HG02763 (cell line): ENCODE measurements around the gene LIMK2.

Source experiments
- ATAC-seq: cut with Tn5 transposase; IDR thresholded peaks from one replicate; pipeline ENCODE4 v1.9.1; 2021; ENCODE audit warnings: mild to moderate bottlenecking, moderate library complexity; ENCODE audit not compliant: unreplicated experiment

Gene LIMK2

DNA sequence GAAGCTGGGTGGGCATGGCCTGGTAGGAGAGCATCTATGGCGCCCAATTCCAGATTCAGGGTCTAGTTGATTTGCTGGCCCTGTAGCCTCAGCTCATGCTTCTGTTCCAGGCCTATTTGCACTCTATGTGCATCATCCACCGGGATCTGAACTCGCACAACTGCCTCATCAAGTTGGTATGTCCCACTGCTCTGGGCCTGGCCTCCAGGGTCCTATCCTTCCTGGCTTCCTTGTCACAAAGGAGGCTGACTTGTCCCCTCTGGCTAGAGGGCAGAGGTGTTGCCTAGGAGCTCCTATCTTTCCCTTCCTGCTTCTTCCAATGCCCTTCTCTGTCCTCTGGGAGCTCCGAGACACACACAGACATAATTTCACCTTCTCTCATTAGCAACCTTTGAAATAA, 58.9 kb downstream of the LIMK2 start:
- ATAC-seq: no peak

DNA sequence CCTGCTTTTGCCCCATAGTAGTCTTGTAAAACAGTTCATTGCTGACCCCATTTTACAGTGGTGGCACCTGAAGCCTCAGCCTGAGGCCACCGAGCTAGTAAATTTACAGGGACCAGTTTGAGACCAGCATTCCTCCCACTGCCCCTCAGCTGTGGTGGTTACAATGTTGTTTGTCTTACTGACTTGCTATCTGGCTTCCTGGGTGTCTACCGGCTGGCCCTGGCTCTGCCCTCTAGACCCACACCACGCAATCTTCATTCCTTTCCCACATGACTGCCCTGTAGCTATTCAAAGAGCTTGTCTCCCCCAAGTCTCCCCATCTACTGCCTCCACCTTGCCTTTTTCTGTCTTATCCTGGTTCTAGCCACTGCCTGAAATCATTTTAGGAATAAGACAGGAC, 59.4 kb downstream of the LIMK2 start:
- ATAC-seq: no peak

DNA sequence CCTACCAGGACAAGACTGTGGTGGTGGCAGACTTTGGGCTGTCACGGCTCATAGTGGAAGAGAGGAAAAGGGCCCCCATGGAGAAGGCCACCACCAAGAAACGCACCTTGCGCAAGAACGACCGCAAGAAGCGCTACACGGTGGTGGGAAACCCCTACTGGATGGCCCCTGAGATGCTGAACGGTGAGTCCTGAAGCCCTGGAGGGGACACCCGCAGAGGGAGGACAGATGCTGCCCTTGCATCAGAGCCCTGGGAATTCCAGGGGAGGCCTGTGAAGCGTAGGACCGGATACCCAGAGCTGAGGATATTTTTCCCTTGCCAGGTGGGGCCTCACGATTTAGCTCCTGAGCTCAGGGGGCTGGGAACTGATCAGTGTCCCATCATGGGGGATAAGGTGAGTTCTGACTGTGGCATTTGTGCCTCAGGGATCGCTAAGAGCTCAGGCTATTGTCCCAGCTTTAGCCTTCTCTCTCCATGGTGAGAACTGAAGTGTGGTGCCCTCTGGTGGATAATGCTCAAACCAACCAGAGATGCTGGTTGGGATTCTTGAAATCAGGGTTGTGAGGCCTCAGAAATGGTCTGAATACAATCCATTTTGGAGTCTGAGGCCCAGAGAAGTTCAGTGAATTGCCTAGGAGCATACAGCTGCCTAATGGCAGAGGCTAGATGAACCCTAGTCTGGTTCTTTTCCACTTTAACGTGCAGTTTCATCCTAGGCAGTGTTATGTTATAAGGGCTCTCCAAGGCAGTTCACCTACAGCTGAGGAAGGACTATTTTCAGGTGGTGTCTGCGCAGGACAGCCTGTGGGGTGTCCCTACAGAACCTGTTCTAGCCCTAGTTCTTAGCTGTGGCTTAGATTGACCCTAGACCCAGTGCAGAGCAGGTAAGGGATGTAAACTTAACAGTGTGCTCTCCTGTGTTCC, 60.7 kb downstream of the LIMK2 start:
- no peak for ATAC-seq

DNA sequence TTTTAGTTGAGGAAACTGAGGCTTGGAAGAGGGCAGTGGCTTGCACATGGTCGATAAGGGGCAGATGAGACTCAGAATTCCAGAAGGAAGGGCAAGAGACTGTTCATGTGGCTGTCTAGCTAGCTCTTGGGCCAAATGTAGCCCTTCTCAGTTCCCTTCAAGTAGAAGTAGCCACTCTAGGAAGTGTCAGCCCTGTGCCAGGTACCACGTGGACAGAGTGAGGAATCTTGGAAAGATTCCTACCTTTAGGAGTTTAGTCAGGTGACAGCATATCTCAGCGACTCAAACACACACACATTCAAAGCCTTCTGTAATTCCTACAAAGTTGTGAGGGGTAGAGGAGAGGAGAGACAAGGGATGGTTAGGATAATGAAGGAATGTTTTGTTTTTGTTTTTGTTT, 61.9 kb downstream of the LIMK2 start:
- ATAC-seq: no peak

DNA sequence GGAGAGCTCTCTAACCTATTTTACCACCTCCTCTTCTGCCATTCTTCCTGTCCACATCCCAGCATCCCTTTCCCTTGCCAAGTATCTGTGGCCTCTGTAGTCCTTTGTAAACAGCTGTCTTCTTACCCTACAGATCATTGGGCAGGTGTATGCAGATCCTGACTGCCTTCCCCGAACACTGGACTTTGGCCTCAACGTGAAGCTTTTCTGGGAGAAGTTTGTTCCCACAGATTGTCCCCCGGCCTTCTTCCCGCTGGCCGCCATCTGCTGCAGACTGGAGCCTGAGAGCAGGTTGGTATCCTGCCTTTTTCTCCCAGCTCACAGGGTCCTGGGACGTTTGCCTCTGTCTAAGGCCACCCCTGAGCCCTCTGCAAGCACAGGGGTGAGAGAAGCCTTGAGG, 62.9 kb downstream of the LIMK2 start:
- no peak for ATAC-seq

DNA sequence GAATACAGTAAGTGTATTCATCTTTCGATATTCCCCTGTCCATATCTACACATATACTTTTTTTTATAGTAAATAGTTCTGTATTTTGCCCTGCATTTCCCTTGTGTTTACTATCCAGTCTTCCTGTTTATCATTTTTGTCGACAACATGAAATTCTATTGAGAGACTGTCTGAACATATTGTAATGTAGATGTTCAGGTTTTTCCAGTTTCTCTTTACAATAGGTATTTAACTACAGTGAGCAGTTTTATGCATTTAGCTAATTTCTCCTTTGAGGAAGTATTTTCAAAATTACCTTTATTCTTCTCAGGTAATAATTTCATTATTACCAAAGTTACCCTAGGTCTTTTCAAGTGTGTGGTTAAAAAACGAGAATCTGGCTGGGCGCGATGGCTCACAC, 63.5 kb downstream of the LIMK2 start:
- no peak for ATAC-seq

DNA sequence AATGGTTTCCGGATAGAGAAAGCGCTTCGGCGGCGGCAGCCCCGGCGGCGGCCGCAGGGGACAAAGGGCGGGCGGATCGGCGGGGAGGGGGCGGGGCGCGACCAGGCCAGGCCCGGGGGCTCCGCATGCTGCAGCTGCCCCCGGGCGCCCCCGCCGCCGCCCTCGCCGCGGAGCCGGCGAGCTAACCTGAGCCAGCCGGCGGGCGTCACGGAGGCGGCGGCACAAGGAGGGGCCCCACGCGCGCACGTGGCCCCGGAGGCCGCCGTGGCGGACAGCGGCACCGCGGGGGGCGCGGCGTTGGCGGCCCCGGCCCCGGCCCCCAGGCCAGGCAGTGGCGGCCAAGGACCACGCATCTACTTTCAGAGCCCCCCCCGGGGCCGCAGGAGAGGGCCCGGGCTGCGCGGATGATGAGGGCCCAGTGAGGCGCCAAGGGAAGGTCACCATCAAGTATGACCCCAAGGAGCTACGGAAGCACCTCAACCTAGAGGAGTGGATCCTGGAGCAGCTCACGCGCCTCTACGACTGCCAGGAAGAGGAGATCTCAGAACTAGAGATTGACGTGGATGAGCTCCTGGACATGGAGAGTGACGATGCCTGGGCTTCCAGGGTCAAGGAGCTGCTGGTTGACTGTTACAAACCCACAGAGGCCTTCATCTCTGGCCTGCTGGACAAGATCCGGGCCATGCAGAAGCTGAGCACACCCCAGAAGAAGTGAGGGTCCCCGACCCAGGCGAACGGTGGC, 64.5 kb downstream of the LIMK2 start:
- ATAC-seq: no peak

DNA sequence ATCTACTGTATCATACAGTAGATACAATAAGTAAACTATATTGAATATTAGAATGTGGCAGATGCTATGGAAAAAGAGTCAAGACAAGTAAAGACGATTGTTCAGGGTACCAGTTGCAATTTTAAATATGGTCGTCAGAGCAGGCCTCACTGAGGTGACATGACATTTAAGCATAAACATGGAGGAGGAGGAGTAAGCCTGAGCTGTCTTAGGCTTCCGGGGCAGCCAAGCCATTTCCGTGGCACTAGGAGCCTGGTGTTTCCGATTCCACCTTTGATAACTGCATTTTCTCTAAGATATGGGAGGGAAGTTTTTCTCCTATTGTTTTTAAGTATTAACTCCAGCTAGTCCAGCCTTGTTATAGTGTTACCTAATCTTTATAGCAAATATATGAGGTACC, 65.6 kb downstream of the LIMK2 start:
- ATAC-seq: no peak

DNA sequence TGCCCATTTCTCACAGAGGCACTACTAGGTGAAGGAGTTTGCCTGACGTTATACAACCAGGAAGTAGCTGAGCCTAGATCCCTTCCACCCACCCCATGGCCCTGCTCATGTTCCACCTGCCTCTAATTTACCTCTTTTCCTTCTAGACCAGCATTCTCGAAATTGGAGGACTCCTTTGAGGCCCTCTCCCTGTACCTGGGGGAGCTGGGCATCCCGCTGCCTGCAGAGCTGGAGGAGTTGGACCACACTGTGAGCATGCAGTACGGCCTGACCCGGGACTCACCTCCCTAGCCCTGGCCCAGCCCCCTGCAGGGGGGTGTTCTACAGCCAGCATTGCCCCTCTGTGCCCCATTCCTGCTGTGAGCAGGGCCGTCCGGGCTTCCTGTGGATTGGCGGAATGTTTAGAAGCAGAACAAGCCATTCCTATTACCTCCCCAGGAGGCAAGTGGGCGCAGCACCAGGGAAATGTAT, 66.1 kb downstream of the LIMK2 start:
- no peak for ATAC-seq

DNA sequence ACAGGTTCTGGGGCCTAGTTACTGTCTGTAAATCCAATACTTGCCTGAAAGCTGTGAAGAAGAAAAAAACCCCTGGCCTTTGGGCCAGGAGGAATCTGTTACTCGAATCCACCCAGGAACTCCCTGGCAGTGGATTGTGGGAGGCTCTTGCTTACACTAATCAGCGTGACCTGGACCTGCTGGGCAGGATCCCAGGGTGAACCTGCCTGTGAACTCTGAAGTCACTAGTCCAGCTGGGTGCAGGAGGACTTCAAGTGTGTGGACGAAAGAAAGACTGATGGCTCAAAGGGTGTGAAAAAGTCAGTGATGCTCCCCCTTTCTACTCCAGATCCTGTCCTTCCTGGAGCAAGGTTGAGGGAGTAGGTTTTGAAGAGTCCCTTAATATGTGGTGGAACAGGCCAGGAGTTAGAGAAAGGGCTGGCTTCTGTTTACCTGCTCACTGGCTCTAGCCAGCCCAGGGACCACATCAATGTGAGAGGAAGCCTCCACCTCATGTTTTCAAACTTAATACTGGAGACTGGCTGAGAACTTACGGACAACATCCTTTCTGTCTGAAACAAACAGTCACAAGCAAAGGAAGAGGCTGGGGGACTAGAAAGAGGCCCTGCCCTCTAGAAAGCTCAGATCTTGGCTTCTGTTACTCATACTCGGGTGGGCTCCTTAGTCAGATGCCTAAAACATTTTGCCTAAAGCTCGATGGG, 66.7 kb downstream of the LIMK2 start:
- no peak for ATAC-seq

DNA sequence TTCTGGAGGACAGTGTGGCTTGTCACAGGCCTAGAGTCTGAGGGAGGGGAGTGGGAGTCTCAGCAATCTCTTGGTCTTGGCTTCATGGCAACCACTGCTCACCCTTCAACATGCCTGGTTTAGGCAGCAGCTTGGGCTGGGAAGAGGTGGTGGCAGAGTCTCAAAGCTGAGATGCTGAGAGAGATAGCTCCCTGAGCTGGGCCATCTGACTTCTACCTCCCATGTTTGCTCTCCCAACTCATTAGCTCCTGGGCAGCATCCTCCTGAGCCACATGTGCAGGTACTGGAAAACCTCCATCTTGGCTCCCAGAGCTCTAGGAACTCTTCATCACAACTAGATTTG, 67.2 kb downstream of the LIMK2 start:
- ATAC-seq: no peak

DNA sequence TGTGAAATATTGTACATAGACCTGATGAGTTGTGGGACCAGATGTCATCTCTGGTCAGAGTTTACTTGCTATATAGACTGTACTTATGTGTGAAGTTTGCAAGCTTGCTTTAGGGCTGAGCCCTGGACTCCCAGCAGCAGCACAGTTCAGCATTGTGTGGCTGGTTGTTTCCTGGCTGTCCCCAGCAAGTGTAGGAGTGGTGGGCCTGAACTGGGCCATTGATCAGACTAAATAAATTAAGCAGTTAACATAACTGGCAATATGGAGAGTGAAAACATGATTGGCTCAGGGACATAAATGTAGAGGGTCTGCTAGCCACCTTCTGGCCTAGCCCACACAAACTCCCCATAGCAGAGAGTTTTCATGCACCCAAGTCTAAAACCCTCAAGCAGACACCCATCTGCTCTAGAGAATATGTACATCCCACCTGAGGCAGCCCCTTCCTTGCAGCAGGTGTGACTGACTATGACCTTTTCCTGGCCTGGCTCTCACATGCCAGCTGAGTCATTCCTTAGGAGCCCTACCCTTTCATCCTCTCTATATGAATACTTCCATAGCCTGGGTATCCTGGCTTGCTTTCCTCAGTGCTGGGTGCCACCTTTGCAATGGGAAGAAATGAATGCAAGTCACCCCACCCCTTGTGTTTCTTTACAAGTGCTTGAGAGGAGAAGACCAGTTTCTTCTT, 67.9 kb downstream of the LIMK2 start:
- ATAC-seq: no peak

DNA sequence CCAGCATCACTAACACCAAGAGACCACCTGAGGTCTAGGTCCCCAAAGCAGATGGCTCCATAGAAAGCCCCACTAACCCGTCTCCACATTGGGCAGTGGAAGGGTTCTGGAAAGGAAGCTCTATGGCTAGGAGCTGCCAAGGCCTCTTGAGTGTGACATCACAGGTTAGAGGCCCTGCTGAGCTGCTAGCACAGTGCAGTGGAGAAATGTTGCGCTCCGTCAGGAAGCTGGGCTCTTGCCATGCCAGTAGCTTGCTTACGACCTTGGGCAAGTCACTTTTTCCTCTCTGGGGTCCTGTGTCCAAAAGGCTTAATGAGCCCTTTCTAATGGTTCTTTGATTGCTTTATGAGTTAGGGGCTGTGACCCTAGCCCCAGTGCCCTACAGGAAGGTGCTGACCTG, 69.6 kb downstream of the LIMK2 start:
- no peak for ATAC-seq

DNA sequence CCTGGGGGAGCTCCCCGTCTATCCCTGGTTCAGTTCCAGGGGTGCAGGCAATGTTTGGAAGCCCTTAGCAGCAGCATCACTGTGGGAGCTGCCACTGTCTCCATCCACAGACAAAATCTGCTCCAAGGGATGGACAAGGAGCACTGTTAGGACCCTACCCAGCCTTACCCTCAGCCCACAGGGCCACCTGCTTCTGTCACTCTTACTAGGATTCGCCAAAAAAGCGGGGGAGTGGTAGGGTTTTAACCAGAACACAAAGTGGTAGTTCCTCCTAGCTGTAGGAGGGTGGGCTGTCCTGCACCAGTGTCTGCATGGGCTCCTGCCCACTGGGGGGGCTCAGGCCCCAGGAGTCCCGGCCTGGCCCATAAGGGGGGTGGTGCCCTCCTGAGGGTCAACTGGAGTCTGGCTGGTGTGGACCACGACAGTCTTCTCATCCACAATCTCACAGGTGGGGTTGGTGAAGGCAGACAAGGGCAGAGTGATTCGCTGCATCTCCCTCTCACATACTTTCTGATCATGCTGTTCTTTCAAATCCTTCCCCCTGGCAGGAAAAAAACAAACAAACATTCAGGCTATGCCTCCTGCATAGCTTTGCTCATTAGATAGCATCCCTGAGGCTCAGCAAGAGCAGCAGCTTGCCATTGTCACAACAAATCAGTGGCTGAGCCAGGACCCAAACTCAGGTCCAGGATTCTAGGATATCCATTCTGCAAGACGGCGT, 70.8 kb downstream of the LIMK2 start:
- no peak for ATAC-seq

DNA sequence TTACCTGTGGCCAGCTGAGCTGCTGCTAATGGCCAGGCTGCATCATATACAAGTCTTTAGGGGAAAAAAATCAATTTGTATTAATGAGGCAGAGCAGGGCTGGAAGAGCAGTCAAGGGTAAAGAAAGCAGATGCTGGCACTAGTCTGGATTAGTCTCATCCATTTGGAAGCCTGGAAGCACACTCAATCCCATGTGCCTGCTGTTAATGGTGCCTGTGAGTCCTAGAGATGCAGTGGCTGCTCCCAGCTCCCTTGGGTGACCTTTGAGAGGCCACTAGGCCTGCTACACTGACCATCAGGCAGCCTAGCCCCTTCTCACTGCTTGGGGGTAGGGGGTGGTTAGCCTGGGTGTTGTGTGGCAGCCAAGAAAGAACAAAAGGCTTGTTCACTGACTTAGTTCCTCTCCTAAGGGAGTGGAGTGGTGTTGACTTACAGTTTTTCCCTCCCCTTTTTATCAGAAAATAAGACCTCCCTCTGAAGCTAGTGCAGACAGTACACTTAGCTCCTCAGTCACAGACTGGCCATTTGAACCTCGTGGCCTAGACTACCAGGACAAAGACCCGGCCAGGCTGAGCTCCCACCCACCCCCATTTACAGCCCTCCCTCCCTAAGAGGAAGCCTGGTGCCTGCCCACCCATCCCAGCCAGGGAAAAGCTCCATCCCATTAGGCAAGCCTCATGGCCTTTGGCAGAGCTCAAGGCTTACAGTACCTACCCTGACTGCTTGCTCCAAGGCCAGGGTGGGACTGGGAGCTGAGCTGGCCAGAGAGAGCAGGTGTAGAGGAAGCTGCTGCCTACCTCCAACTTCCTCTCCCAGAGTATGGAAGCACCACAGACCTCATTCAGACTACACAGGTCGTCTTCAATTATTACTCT, 72.4 kb downstream of the LIMK2 start:
- no peak for ATAC-seq

DNA sequence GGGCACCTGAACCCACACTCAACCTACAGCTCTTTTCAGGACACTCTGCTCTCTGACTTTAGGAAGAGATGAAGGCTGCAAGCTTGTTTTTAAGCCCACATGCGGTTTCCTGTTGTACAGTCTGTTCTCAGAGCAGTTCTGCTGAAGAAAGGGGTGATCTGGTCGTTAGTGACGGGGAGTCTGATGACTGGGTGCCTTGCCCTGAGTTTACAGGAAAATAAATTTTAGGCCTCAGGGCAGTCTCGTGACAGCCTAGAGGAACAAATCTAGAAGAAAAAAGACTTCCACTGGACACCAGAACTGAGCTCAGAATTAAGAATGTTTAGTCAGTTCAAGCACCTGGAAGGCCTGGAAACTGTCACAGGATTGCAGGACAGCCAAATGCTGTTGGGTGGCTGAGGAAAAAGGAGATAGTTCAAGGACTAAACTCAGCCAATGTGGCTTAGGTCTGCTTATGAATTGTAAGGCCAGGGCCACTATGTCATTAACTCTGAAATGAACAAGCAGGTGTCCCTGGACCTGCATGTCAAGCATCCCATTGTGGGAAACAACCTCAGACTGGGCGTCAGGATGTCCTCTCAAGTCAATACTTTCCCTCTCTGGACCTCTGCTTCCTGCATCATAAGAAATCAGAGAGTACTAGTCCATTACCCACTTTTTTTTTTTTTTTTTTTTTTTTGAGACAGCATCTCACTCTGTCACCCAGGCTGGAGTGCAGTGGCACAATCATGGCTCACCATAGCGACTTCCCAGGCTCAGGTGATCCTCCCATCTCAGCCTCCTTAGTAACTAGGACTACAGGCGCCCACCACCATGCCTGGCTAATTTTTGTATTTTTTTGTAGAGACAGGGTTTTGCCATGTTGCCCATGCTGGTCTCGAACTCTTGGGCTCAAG, 74.5 kb downstream of the LIMK2 start:
- no peak for ATAC-seq

DNA sequence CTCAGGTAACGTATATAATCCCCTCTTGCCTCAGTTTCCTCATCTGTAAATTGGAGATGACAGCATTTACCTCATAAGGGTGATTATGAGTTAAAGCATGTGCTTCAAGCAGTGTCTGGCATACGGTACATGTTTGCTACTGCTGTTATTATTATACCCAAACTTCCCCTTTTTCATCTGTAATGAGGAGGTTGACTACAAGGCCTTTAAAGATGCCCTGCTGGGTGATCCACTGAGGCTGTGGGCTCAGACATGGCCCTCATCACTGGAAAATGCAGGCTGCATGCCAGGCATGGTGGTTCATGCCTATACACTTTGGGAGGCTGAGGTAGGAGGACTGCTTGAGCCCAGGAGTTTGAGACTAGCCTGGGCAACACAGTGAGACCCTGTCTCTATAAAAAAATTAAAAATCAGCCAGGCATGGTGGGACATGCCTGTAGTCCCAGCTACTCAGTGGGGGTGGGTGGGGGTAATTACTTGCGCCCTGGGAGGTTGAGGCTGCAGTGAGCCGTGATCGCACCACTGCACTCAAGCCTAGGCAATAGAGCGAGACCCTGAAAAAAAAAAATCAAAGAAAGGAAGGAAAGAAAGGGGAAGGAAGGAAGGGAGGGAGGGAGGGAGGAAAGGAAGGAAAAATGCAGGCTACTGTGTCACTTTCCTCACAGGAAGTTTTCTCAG, 75.9 kb downstream of the LIMK2 start:
- no peak for ATAC-seq
